GM20431 (cell line): Measurements from ENCODE around the gene LRRC71.

Experiments used
- in situ Hi-C: fragments of 300-500 bp; cut with MseI, MboI; formaldehyde crosslinking; loops from one replicate; pipeline ENCODE4 v1.15.0; 2020; ENCODE audit warnings: low sequenced_read_pairs; ENCODE audit not compliant: unreplicated experiment

Gene LRRC71

DNA sequence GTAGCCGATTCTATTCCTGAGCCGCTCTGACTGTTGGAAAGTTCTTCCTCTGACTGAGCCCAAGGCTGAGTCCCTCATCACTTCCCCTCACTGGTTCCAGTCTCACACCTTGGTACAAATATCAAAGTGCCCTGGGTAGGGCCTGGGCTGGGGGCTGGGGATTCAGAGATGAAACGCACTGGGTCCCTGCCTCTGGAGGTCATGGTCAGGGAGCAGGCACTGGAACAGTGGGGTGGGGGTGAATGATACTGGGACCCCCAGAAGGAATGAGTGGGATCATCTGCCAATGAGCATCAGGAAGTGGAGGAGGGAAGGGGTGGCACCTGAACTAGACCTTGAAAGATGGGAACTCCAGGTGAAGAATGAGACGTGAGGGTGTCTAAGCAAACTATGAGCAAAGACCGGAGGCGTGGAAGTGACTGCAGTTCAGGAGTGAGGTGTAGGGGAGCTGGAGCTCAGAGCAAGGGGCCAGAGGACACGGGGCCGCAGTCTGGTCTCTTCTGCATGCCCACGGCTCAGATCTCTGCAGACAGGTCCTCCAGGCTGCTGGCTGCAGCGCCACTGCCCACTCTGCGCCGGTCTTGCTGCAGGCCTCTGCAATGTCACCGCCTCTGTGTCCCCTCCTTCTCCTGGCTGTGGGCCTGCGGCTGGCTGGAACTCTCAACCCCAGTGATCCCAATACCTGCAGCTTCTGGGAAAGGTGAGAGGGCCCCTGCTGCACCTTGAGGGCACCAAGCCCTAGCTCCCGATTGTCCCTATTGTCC is 16.9 kb upstream of the LRRC71 start:
- in situ Hi-C loops, result no loop called here

DNA sequence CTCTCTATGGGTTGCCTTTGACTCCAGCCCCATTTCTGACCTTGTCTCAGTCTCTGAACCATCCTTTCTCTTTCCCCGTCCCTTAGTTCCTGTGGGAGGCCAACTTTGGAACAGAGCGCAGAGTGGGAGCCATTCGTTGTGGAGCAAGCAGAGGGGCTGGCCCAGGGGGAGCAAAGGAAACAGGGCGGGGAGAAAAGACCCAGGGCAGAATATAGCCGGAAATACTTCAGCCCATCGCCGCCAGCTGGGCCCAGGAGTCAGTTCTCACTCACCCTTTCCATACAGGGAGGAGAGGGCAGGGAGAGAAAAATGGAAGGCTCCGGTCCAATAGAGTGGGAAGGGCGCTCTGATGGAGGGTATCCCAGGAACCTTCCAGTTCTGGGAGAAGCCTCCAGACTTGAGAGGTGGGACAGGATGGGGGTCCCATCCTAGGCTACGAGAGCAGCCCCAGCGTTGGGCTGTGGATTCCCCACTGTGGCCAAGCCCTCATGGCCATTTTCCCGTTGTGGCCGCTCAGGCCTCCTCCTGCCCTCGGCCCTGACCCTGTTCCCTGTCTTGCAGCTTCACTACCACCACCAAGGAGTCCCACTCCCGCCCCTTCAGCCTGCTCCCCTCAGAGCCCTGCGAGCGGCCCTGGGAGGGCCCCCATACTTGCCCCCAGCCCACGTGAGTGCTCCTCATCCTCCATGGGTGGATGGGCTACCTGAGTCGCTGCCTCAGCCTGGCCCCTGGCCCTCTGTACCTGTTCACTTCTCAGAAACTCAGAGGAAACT is 16.1 kb upstream of the LRRC71 start:
- in situ Hi-C loops, result no loop called here

GRCh38 chr1:156905176-156905575 is 15.3 kb upstream of the LRRC71 start:
- in situ Hi-C loops, result no loop called here

DNA sequence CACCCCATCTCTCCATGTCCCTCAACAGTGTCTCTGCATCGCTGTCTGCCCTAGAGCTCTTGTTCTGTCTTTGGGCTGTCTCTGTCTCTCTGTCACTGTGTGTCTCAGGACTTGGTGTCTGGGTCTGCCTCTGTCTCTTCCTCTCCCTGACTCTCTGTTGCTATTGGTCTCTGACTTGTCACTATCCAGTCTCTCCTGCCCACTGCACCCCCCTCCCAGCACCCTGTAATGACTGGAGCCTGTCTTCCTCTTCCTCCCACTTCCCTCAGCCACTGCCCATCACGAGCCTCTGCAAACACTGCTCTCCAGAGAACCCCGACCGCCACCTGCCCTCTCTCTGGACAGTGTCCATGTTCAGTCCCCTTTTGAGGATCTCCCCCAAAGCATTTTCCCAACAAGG is 14.8 kb upstream of the LRRC71 start:
- in situ Hi-C loops, result no loop called here

- in situ Hi-C loops, result no loop called here
These were observed 14.1 kb upstream of the LRRC71 start for GRCh38 chr1:156906206-156906906.

DNA sequence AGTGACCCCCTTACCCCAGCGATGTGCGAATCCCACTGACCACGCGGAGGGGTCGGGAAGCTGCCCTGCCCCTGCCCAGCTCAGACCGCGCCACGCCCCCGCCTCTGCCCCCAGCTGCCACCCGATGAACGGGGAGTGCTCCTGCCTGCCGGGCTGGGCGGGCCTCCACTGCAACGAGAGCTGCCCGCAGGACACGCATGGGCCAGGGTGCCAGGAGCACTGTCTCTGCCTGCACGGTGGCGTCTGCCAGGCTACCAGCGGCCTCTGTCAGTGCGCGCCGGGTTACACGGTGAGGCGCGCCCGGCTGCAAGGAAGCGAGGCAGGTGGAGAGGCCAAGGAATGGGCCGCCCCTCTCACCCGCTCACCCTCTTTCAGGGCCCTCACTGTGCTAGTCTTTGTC is 11.9 kb upstream of the LRRC71 start:
- in situ Hi-C loops, result no loop called here

GRCh38 chr1:156908955-156909354 is 11.5 kb upstream of the LRRC71 start:
- in situ Hi-C loops, result no loop called here

- in situ Hi-C loops, result no loop called here
These were observed 10.8 kb upstream of the LRRC71 start for GRCh38 chr1:156909671-156910070.

- in situ Hi-C loops, result no loop called here
These were observed 10.1 kb upstream of the LRRC71 start for GRCh38 chr1:156910309-156910782.

DNA sequence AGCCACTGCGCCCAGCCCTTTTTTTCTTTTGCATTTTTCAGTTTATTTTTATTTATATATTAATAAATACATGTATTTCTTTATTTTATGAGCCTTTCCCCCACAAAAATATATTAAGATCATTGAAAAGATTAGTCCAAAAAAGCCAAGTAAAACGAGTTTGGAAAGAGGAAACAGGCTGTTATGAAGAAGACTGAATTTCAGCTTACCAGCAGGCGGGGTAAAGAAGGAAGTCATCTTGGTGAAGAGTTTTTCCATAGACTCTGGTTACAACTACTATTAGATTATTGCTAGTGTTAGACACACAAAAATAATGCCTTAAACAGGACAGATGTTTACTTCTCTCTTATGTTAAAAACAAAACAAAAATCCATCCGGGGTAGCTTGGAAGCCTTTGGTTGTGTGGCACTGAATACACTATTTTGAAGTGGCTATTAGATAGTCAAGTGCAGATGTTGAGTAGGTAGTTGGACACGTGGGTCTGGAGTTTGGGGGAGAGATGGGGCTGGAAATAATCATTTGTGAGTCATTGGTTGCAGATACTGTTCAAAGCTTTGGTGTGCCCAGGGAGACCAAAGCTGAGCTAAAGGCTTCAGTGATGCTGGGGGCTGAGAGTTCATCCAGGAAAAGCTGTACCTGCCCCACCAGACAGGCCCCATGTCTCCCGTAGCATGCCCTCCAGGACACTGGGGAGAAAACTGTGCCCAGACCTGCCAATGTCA is 8.7 kb upstream of the LRRC71 start:
- in situ Hi-C loops, result no loop called here

DNA sequence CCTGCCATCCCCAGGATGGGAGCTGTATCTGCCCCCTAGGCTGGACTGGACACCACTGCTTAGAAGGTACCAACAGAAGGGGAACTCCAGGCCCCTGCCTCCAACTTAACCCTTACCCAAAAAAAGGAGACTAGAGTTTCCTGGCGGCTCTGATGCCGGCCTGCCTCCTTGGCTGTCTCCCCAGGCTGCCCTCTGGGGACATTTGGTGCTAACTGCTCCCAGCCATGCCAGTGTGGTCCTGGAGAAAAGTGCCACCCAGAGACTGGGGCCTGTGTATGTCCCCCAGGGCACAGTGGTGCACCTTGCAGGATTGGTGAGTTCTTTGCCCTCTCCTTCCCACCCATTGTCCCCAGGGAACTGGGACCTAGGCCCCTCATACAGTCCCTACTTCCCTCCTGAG is 8.1 kb upstream of the LRRC71 start:
- in situ Hi-C loops, result no loop called here

- in situ Hi-C loops, result no loop called here
These were observed 7.3 kb upstream of the LRRC71 start for GRCh38 chr1:156912861-156913808.

- in situ Hi-C loops, result no loop called here
These were observed 6.5 kb upstream of the LRRC71 start for GRCh38 chr1:156913809-156914387.

DNA sequence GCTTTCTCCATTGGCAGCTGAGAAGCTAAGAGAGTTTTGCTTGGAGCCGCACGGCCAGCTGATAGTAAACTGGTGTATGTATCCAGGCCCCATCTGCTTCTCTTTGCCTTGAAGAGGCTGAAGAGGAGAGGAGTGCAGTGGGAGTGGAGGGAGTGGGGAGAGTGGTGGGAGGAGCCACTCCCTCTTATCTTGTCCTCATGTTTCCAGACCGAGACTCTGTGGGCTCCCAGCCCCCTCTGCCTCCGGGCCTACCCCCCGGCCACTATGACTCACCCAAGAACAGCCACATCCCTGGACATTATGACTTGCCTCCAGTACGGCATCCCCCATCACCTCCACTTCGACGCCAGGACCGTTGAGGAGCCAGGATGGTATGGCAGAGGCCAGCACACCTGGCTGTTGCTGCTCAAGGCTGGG is 6.0 kb upstream of the LRRC71 start:
- in situ Hi-C loops, result no loop called here

DNA sequence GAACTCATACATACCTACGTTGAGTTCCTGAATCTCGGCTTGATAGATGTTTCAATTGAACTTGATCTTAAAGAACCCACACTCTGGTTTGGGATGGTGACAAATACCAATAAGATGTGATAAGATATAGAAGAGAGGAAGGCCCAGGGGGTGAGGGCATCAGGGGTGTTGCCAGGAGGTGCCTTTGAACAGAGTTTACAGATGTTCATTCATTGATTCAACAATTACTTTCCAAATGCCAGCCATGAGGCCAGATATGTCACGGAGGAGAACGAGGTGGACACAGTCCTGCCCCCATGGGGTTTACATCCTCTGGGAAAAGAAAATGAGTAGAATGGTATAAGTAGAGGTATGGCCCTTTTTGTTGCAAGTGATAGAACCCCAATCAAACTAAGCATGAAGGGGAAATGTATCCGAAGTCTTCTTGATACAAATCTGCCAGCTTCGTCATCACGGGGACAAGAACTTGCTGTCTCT is 659 bp downstream of the LRRC71 start:
- in situ Hi-C loops, result no loop called here

- in situ Hi-C loops, result no loop called here
These were observed 2.7 kb downstream of the LRRC71 start for GRCh38 chr1:156922986-156923669.

- in situ Hi-C loops, result no loop called here
These were observed 3.4 kb downstream of the LRRC71 start for GRCh38 chr1:156923670-156924477.
